Osteocyte (in vitro differentiated cells): ENCODE results near the gene F9. TPM values are rescaled to one million over a fixed set of nuclear protein-coding genes. Genes with fewer than 3 reads are reported as not detected.

Source experiments
- DNase-seq: peaks from one replicate; pipeline ENCODE4 v3.0.0; 2021; ENCODE audit warnings: mixed read lengths; ENCODE audit not compliant: unreplicated experiment; ENCODE audit errors: extremely low spot score
- H3K27ac Mint-ChIP-seq: one replicate; pipeline ENCODE4 v1.8.0; 2021; ENCODE audit warnings: mild to moderate bottlenecking, mixed read lengths; ENCODE audit not compliant: unreplicated experiment
- H3K27me3 Mint-ChIP-seq: one replicate; pipeline ENCODE4 v1.8.0; 2021; ENCODE audit warnings: mixed read lengths; ENCODE audit not compliant: unreplicated experiment
- H3K36me3 Mint-ChIP-seq: one replicate; pipeline ENCODE4 v1.8.0; 2021; ENCODE audit warnings: mixed read lengths; ENCODE audit not compliant: unreplicated experiment
- H3K4me1 Mint-ChIP-seq: one replicate; pipeline ENCODE4 v1.8.0; 2021; ENCODE audit warnings: mixed read lengths; ENCODE audit not compliant: unreplicated experiment
- H3K4me3 Mint-ChIP-seq: one replicate; pipeline ENCODE4 v1.8.0; 2021; ENCODE audit warnings: mild to moderate bottlenecking, moderate library complexity, mixed read lengths; ENCODE audit not compliant: unreplicated experiment
- H3K9me3 Mint-ChIP-seq: one replicate; pipeline ENCODE4 v1.8.0; 2021; ENCODE audit warnings: mixed read lengths; ENCODE audit not compliant: unreplicated experiment
- long read RNA-seq: library from polyadenylated mRNA; unstranded; transcript quantifications from one replicate; pipeline ENCODE4 v2.0.0, GENCODE V29; 2021
- total RNA-seq: library from RNA; stranded (reverse); gene quantifications from 2 replicates; pipeline ENCODE4 v1.2.1, GENCODE V29; 2021
- TF ChIP-seq, protein P1 (sequence below): fragments of 200-600 bp; sonication (generic); IDR thresholded peaks from 2 replicates; pipeline ENCODE4 v1.5.0; 2021; ENCODE audit warnings: antibody characterized with exemption, mild to moderate bottlenecking, moderate library complexity

Gene F9
- not detected in 2 replicates for total RNA-seq
- long read RNA-seq, result 0 reads

- Mint-ChIP-seq H3K27me3 (no peaks in the 10 kb centered on the region), H3K9me3 (peaks cover 9% of the 10 kb centered on the region)
Observed at GRCh38 chrX:139530550-139530949, at the start of gene F9. TSS of gene F9 (plus strand) at chrX:139530739. CDS start at chrX:139530765, 26 bp downstream.

GRCh38 chrX:139483699-139484098, 46.8 kb upstream of the F9 start:
- H3K27me3 Mint-ChIP-seq, result no peaks in the 10 kb centered on the region
- DNase-seq, result no peak
- no peak overlapping the region for H3K4me3 Mint-ChIP-seq
- H3K27ac Mint-ChIP-seq, result no peak overlapping the region
- H3K36me3 Mint-ChIP-seq, result no peaks in the 10 kb centered on the region
- H3K4me1 Mint-ChIP-seq, result no peaks in the 10 kb centered on the region
- TF ChIP-seq, protein P1, sequence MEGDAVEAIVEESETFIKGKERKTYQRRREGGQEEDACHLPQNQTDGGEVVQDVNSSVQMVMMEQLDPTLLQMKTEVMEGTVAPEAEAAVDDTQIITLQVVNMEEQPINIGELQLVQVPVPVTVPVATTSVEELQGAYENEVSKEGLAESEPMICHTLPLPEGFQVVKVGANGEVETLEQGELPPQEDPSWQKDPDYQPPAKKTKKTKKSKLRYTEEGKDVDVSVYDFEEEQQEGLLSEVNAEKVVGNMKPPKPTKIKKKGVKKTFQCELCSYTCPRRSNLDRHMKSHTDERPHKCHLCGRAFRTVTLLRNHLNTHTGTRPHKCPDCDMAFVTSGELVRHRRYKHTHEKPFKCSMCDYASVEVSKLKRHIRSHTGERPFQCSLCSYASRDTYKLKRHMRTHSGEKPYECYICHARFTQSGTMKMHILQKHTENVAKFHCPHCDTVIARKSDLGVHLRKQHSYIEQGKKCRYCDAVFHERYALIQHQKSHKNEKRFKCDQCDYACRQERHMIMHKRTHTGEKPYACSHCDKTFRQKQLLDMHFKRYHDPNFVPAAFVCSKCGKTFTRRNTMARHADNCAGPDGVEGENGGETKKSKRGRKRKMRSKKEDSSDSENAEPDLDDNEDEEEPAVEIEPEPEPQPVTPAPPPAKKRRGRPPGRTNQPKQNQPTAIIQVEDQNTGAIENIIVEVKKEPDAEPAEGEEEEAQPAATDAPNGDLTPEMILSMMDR, result no peak
- peaks cover 33% of the 10 kb centered on the region for H3K9me3 Mint-ChIP-seq

More at GRCh38 chrX:139530550-139530949, at the start of gene F9:
- TF ChIP-seq, protein P1, result no peak
- no peaks in the 10 kb centered on the region for H3K36me3 Mint-ChIP-seq
- no peak within 1 kb of the TSS for H3K27ac Mint-ChIP-seq
- no peaks in the 10 kb centered on the region for H3K4me1 Mint-ChIP-seq
- DNase-seq, result no peak
- no peak within 1 kb of the TSS for H3K4me3 Mint-ChIP-seq

DNA sequence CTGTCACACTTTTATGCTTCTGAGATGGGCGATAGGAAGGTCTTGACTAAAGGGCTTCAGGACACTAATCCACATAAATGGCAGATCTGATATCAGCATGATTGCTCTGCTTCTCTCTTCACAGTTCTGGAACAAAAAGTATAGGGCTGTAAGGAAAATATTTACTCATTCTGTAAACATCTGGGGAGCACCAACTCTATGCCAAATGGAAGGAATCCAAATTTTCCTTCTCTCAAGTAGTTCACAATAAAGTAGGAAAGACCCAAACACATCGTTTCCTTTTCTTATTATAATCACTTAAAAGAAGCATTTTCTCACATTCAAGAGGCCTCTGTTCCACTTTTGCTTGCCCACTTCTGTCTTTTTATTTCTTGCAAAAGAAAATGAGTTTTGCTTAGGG, 45.9 kb upstream of the F9 start:
- H3K9me3 Mint-ChIP-seq, result peaks cover 36% of the 10 kb centered on the region
- TF ChIP-seq, protein P1, result no peak
- no peaks in the 10 kb centered on the region for H3K36me3 Mint-ChIP-seq
- H3K4me1 Mint-ChIP-seq, result no peaks in the 10 kb centered on the region
- no peak overlapping the region for H3K4me3 Mint-ChIP-seq
- H3K27me3 Mint-ChIP-seq, result no peaks in the 10 kb centered on the region
- no peak overlapping the region for H3K27ac Mint-ChIP-seq
- no peak for DNase-seq

GRCh38 chrX:139495324-139495723, 35.2 kb upstream of the F9 start:
- Mint-ChIP-seq H3K27me3 (no peaks in the 10 kb centered on the region), H3K9me3 (peaks cover 22% of the 10 kb centered on the region), H3K36me3 (no peaks in the 10 kb centered on the region), H3K27ac (no peak overlapping the region), H3K4me1 (no peaks in the 10 kb centered on the region), H3K4me3 (no peak overlapping the region)
- DNase-seq, result no peak
- TF ChIP-seq, protein P1, result no peak

DNA sequence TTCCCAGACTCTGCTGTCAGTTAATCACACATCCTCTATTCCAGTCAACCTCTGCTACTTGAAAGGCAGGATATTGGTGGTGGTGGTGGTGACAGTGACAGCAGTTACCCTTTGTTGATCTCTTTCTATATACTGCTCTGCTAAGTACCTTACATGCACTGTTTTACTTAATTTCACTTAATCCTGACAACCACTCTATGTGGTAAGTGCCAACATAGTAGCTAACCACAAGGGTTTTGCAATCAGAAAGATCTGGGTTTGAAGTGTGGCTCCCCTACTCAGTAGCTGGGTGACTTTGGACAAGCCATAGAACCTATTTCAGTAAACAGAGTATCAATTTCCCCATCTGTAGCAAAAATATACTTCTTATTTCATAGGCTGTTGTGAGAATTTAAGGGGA, 24.2 kb upstream of the F9 start:
- Mint-ChIP-seq H3K9me3 (peaks cover 17% of the 10 kb centered on the region), H3K36me3 (no peaks in the 10 kb centered on the region), H3K27me3 (no peaks in the 10 kb centered on the region), H3K27ac (no peak overlapping the region), H3K4me3 (no peak overlapping the region), H3K4me1 (no peaks in the 10 kb centered on the region)
- TF ChIP-seq, protein P1, result no peak
- no peak for DNase-seq
